ENCODE results near the gene GPSM1. TPM values are rescaled to one million over a fixed set of nuclear protein-coding genes. Genes with fewer than 3 reads are reported as not detected.

Gene GPSM1
- polyA plus RNA-seq, 1 of the 3 experiments (the other 2 are of a cell fraction), result 26.7 TPM

DNA sequence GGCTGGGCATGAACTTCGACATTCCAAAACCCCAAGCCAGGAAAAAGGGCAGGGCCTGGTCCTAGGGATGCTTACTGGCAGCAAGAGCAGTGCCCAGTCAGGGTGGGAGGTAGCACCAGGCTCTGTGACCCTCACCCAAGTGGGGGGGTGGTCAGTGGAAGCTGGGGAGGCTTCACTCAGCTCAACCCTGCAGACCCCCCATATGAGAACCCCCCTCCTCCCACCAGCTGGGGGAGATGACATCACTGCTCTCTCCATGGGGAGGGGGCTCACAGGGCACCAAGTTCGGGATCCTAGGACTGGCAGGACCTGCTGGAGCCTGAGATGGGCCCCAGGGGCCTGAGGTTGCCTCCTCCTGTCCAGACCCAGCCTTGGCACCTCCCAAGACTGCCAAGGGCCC, 31.5 kb downstream of the GPSM1 start:
- peak overlapping the region in 1 of 2 experiments; percentile 16; a peak in 1 of 4 replicates for H3K27ac ChIP-seq (ENCODE audit: low read depth in 2 of 2, low read length in 1 of 2)
- ChIA-PET CTCF (interaction anchor here (1.6 to 1.9 kb wide), 2 partner anchors 13 to 46 kb away, joined by 6 to 7 read pairs; no protein-coding TSS in a partner anchor), POLR2A (no interaction called here)
- H3K79me2 ChIP-seq (ENCODE audit: insufficient read depth), result no peaks in the 10 kb centered on the region
- no peak for TF ChIP-seq CHD2 (IDR thresholded peaks at IDR 0.05; ENCODE audit: low read length, partially characterized antibody)
- TF ChIP-seq, protein P1, sequence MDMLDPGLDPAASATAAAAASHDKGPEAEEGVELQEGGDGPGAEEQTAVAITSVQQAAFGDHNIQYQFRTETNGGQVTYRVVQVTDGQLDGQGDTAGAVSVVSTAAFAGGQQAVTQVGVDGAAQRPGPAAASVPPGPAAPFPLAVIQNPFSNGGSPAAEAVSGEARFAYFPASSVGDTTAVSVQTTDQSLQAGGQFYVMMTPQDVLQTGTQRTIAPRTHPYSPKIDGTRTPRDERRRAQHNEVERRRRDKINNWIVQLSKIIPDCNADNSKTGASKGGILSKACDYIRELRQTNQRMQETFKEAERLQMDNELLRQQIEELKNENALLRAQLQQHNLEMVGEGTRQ (IDR thresholded peaks at IDR 0.05; ENCODE audit: borderline replicate concordance, low read depth, low read length), result no peak
- TF ChIP-seq NFIC (IDR thresholded peaks at IDR 0.05; ENCODE audit: borderline replicate concordance), result no peak
- TF ChIP-seq EZH2phosphoT487 (IDR thresholded peaks at IDR 0.05; ENCODE audit: borderline replicate concordance, low read depth), result no peak
- no peak for TF ChIP-seq SIN3A (IDR thresholded peaks at IDR 0.05; ENCODE audit: borderline replicate concordance, low read depth, low read length)
- TF ChIP-seq TCF12 (IDR thresholded peaks at IDR 0.05), result no peak
- TF ChIP-seq, protein P2, sequence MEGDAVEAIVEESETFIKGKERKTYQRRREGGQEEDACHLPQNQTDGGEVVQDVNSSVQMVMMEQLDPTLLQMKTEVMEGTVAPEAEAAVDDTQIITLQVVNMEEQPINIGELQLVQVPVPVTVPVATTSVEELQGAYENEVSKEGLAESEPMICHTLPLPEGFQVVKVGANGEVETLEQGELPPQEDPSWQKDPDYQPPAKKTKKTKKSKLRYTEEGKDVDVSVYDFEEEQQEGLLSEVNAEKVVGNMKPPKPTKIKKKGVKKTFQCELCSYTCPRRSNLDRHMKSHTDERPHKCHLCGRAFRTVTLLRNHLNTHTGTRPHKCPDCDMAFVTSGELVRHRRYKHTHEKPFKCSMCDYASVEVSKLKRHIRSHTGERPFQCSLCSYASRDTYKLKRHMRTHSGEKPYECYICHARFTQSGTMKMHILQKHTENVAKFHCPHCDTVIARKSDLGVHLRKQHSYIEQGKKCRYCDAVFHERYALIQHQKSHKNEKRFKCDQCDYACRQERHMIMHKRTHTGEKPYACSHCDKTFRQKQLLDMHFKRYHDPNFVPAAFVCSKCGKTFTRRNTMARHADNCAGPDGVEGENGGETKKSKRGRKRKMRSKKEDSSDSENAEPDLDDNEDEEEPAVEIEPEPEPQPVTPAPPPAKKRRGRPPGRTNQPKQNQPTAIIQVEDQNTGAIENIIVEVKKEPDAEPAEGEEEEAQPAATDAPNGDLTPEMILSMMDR (IDR thresholded peaks at IDR 0.05), result no peak
- TF ChIP-seq TAF1 (IDR thresholded peaks at IDR 0.05; ENCODE audit: borderline replicate concordance, low read depth, low read length), result no peak
- no peak for TF ChIP-seq POLR2AphosphoS5 (IDR thresholded peaks at IDR 0.05; ENCODE audit: low read depth, low read length)
- no peak for TF ChIP-seq NRF1 (IDR thresholded peaks at IDR 0.05; ENCODE audit: low read depth, low read length)
- TF ChIP-seq RAD21 (IDR thresholded peaks at IDR 0.05; ENCODE audit: low read length), result no peak
- TF ChIP-seq, protein P3, sequence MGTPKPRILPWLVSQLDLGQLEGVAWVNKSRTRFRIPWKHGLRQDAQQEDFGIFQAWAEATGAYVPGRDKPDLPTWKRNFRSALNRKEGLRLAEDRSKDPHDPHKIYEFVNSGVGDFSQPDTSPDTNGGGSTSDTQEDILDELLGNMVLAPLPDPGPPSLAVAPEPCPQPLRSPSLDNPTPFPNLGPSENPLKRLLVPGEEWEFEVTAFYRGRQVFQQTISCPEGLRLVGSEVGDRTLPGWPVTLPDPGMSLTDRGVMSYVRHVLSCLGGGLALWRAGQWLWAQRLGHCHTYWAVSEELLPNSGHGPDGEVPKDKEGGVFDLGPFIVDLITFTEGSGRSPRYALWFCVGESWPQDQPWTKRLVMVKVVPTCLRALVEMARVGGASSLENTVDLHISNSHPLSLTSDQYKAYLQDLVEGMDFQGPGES (IDR thresholded peaks at IDR 0.05; ENCODE audit: low read depth, low read length), result no peak
- TF ChIP-seq, protein P4, sequence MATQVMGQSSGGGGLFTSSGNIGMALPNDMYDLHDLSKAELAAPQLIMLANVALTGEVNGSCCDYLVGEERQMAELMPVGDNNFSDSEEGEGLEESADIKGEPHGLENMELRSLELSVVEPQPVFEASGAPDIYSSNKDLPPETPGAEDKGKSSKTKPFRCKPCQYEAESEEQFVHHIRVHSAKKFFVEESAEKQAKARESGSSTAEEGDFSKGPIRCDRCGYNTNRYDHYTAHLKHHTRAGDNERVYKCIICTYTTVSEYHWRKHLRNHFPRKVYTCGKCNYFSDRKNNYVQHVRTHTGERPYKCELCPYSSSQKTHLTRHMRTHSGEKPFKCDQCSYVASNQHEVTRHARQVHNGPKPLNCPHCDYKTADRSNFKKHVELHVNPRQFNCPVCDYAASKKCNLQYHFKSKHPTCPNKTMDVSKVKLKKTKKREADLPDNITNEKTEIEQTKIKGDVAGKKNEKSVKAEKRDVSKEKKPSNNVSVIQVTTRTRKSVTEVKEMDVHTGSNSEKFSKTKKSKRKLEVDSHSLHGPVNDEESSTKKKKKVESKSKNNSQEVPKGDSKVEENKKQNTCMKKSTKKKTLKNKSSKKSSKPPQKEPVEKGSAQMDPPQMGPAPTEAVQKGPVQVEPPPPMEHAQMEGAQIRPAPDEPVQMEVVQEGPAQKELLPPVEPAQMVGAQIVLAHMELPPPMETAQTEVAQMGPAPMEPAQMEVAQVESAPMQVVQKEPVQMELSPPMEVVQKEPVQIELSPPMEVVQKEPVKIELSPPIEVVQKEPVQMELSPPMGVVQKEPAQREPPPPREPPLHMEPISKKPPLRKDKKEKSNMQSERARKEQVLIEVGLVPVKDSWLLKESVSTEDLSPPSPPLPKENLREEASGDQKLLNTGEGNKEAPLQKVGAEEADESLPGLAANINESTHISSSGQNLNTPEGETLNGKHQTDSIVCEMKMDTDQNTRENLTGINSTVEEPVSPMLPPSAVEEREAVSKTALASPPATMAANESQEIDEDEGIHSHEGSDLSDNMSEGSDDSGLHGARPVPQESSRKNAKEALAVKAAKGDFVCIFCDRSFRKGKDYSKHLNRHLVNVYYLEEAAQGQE (IDR thresholded peaks at IDR 0.05; ENCODE audit: low read depth, low read length), result no peak
- no peak overlapping the region for H3K4me2 ChIP-seq
- WGBS (ENCODE audit: low lambda C conversion rate), result no CpG with 5 or more reads among the region's 2 CpGs
- no peaks in the 10 kb centered on the region for H3K9me2 ChIP-seq
- no peak overlapping the region for H3K4me3 ChIP-seq (ENCODE audit: low read depth in 2 of 2, low read length in 1 of 2)
- H3K27me3 ChIP-seq (ENCODE audit: insufficient read depth), result no peaks in the 10 kb centered on the region
- H3F3A ChIP-seq (replicated peaks; ENCODE audit: insufficient read depth), result no peaks in the 10 kb centered on the region
- H3K4me1 ChIP-seq (ENCODE audit: control insufficient read depth in 1 of 2, insufficient read depth in 2 of 2, low read depth in 1 of 2, low read length in 1 of 2), result peaks cover 0 to 52% of the 10 kb centered on the region in 2 experiments; a peak in 1 of 4 replicates
- H3K9me3 ChIP-seq, result no peaks in the 10 kb centered on the region
- 0 out of 2 replicates have a peak, but pooled peaks cover 3% of the 10 kb centered on the region for H4K20me1 ChIP-seq (ENCODE audit: insufficient read depth)
- no peak overlapping the region for H3K9ac ChIP-seq
- DNase-seq, result no peak
- peaks cover 0 to 22% of the 10 kb centered on the region in 2 experiments for H3K36me3 ChIP-seq (replicated peaks in 1 of 2; ENCODE audit: control insufficient read depth in 1 of 2, insufficient read depth in 2 of 2, low read length in 1 of 2)
- H2AFZ ChIP-seq (ENCODE audit: low read depth), result no peak overlapping the region

All from SK-N-SH (cell line).